Esophagus squamous epithelium (tissue), 5 donors: ENCODE data around the gene IP6K1. TPM values are rescaled to one million over a fixed set of nuclear protein-coding genes. Genes with fewer than 3 reads are reported as not detected.

Experiments
- DNase-seq: peaks from one replicate; lab custom pipeline; 2025; lab: John Stamatoyannopoulos, UW
- H3K27ac ChIP-seq, 4 donors: fragments of 200-600 bp; sonication (generic); one replicate each; pipeline ENCODE4 v1.5.1; 2016 to 2019; ENCODE audit warnings: mild to moderate bottlenecking in 1 of 4
- H3K27me3 ChIP-seq, 4 donors: fragments of 200-600 bp; sonication (generic); 1 replicate in 3 of 4; 2 replicates in 1 of 4; pipeline versions ENCODE4 v1.5.1 to v1.6.0; 2017 to 2021; ENCODE audit warnings: antibody characterized with exemption in 1 of 4
- H3K36me3 ChIP-seq, 3 donors: fragments of 200-600 bp; sonication (generic); one replicate each; pipeline ENCODE4 v1.5.1; 2016 to 2019
- H3K4me1 ChIP-seq, 3 donors: fragments of 200-600 bp; sonication (generic); one replicate each; pipeline ENCODE4 v1.5.1; 2017 to 2019
- H3K4me3 ChIP-seq, 4 donors: fragments of 200-600 bp; sonication (generic); 1 replicate in 3 of 4; 2 replicates in 1 of 4; pipeline ENCODE4 v1.5.1; 2016 to 2019; ENCODE audit warnings: mild to moderate bottlenecking in 2 of 4, moderate library complexity in 1 of 4
- H3K9me3 ChIP-seq, 3 donors: fragments of 200-600 bp; sonication (generic); one replicate each; pipeline ENCODE4 v1.5.1; 2016 to 2019
- CTCF ChIP-seq, 6 experiments: fragments of 450-650 bp in 4 of 6; fragments of 200-600 bp in 2 of 6; sonication (generic) in 2 of 6; IDR thresholded peaks; one replicate each; pipeline ENCODE4 v1.5.1; 2016 to 2019; ENCODE audit warnings: antibody characterized with exemption in 6 of 6, mild to moderate bottlenecking in 4 of 6, moderate library complexity in 4 of 6
- POLR2A ChIP-seq, 4 donors: fragments of 450-650 bp; IDR thresholded peaks; one replicate each; pipeline ENCODE4 v1.6.1; 2017; ENCODE audit warnings: antibody characterized with exemption in 4 of 4, mild to moderate bottlenecking in 4 of 4, moderate library complexity in 3 of 4
- WGBS, 2 donors: methylation state at CpG; one replicate each; pipeline ENCODE4 v1.1.5; 2018; 5-methylcytosine and 5-hydroxymethylcytosine counted together
- intact Hi-C: fragments of 100-400 bp; cut with DNase I; formaldehyde crosslinking; loops from one replicate; pipeline ENCODE4 v1.15.0; 2022
- total RNA-seq, 4 donors: library from RNA; depleted of rRNA; stranded (reverse); fragments of >200 nt; gene quantifications; one replicate each; pipeline ENCODE4 v1.1.0, GENCODE V29; 2016
- donor health status: DM: yes; HTN: yes; CAD: no.

The IP6K1 gene
- total RNA-seq, 4 donors from 2014 or later: 23.0 to 35.1 (median 28.1) TPM

DNA sequence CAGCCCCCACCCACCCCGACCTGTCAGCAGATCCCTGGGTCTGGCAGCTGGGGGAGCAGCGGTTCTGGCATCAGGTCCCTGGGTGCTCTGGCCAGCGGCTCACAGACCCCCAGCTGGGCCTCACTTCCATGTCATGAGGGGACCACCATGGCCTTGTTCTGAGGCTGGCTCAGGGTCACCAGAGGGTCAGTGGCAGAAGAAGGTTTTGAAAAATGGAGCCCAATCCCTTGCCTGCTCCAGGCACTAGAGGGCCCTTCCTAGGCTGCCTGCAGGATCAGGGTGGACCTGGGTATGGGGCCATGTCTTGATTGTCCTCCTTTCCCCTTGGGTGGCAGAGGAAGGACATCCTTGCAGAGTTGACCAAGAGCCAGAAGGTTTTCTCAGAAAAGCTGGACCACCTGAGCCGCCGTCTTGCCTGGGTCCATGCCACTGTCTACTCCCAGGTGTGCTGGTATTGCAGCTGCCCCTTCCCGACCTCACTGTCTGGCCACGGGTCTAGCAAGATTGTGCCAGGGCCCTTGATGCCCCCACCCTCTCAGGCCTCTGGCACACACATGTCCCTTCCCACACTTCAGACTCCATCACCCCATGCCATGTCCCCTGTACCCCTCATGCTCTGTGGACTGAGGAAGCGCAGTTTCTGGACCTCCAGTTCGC lies 79.8 kb downstream of the IP6K1 start:
- H3K4me1 ChIP-seq: peaks cover 0 to 5% (median 0%) of the 10 kb centered on the region in 3 donors
- TF ChIP-seq POLR2A (IDR thresholded peaks at IDR 0.05): no peak
- TF ChIP-seq CTCF (IDR thresholded peaks at IDR 0.05): no peak
- no peak overlapping the region for H3K4me3 ChIP-seq
- H3K27ac ChIP-seq: no peak overlapping the region
- no peak for DNase-seq
- H3K27me3 ChIP-seq: no peaks in the 10 kb centered on the region
- peaks cover 10 to 68% (median 12%) of the 10 kb centered on the region in 3 donors for H3K36me3 ChIP-seq
- intact Hi-C loops: loop anchor here (10.0 kb wide), 1 partner anchor 138 kb away; no protein-coding TSS in a partner anchor
- H3K9me3 ChIP-seq: no peaks in the 10 kb centered on the region
- 89 to 100% methylated on average over 2 to 5 of the region's 9 CpGs for WGBS, 2 donors

GRCh38 chr3:49705390-49705960 lies 80.9 kb downstream of the IP6K1 start:
- H3K4me1 ChIP-seq: peaks cover 0 to 5% (median 0%) of the 10 kb centered on the region in 3 donors
- DNase-seq: no peak
- no peaks in the 10 kb centered on the region for H3K9me3 ChIP-seq
- H3K4me3 ChIP-seq: no peak overlapping the region
- H3K27me3 ChIP-seq: no peaks in the 10 kb centered on the region
- H3K27ac ChIP-seq: no peak overlapping the region
- TF ChIP-seq CTCF (IDR thresholded peaks at IDR 0.05) (no peak), POLR2A (IDR thresholded peaks at IDR 0.05) (no peak)
- 96% methylated on average over 4 of the region's 17 CpGs; no CpG with 5 or more reads in 1 of the 2 donors for WGBS, 2 donors
- intact Hi-C loops: loop anchor here (10.0 kb wide), 1 partner anchor 139 kb away; no protein-coding TSS in a partner anchor
- peaks cover 10 to 72% (median 12%) of the 10 kb centered on the region in 3 donors for H3K36me3 ChIP-seq

GRCh38 chr3:49704629-49705028 lies 81.7 kb downstream of the IP6K1 start:
- no peak for TF ChIP-seq CTCF (IDR thresholded peaks at IDR 0.05)
- no peak for TF ChIP-seq POLR2A (IDR thresholded peaks at IDR 0.05)
- intact Hi-C loops: loop anchor here (10.0 kb wide), 1 partner anchor 140 kb away; no protein-coding TSS in a partner anchor
- Histone ChIP-seq H3K4me1 (peaks cover 0 to 5% (median 0%) of the 10 kb centered on the region in 3 donors), H3K4me3 (no peak overlapping the region), H3K9me3 (no peaks in the 10 kb centered on the region), H3K27me3 (no peaks in the 10 kb centered on the region), H3K27ac (no peak overlapping the region), H3K36me3 (peaks cover 10 to 80% (median 15%) of the 10 kb centered on the region in 3 donors)
- DNase-seq: no peak
- no CpG with 5 or more reads among the region's 8 CpGs for WGBS, 2 donors

DNA sequence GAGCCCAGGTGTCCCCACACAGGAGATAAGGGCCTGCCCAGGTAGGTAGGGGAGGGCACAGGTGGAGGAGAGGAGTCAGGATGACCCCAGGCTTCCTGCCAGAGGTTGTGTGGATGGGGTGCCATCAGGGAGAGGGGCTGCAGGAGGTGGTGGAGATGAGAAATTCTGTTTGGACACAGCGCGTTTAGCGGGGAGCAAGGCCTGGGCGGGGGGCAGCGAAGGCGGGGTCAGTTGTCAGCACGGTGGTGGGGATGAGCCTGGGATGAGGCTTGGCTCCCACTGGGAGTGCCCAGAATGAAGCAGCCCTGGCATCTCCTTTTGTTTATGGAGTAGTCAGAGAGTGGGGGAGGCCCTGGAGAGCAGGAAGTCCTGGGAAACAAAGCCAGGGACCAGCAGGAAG lies 82.4 kb downstream of the IP6K1 start:
- no peak for TF ChIP-seq POLR2A (IDR thresholded peaks at IDR 0.05)
- no peak for TF ChIP-seq CTCF (IDR thresholded peaks at IDR 0.05)
- no peaks in the 10 kb centered on the region for H3K9me3 ChIP-seq
- H3K36me3 ChIP-seq: peaks cover 10 to 87% (median 15%) of the 10 kb centered on the region in 3 donors
- H3K27me3 ChIP-seq: no peaks in the 10 kb centered on the region
- H3K27ac ChIP-seq: no peak overlapping the region
- intact Hi-C loops: loop anchor here (10.0 kb wide), 1 partner anchor 141 kb away; no protein-coding TSS in a partner anchor
- no peak for DNase-seq
- WGBS, 2 donors: 89 to 97% methylated on average over 7 of the region's 7 CpGs
- H3K4me1 ChIP-seq: peaks cover 0 to 5% (median 0%) of the 10 kb centered on the region in 3 donors
- no peak overlapping the region for H3K4me3 ChIP-seq

- Histone ChIP-seq H3K4me1 (peaks cover 0 to 5% (median 0%) of the 10 kb centered on the region in 3 donors), H3K4me3 (no peak overlapping the region), H3K27me3 (no peaks in the 10 kb centered on the region), H3K9me3 (no peaks in the 10 kb centered on the region), H3K27ac (no peak overlapping the region), H3K36me3 (peaks cover 10 to 92% (median 15%) of the 10 kb centered on the region in 3 donors)
- intact Hi-C loops: loop anchor here (10.0 kb wide), 1 partner anchor 141 kb away; no protein-coding TSS in a partner anchor
- peak; percentile 70 to 91 (median 78) for TF ChIP-seq CTCF (IDR thresholded peaks at IDR 0.05)
- TF ChIP-seq POLR2A (IDR thresholded peaks at IDR 0.05): no peak
- WGBS, 2 donors: 9% methylated on average over 4 of the region's 14 CpGs; no CpG with 5 or more reads in 1 of the 2 donors
- no peak for DNase-seq
These were observed 82.9 kb downstream of the IP6K1 start for GRCh38 chr3:49703443-49703927.
